HepG2 (cell line): ENCODE results near the gene RHBDL1. TPM values are rescaled to one million over a fixed set of nuclear protein-coding genes. Genes with fewer than 3 reads are reported as not detected.
A peak's percentile ranks its signal among the peaks of the same experiment; 100 is the strongest.

Experiments used
- ATAC-seq: fragments of 200-7000 bp; cut with Tn5 transposase; 3 replicates; pipeline ENCODE4 v1.9.1; 2020; ENCODE audit warnings: mild to moderate bottlenecking, moderate library complexity
- BruUV-seq: library from RNA; stranded (reverse); fragments of 400-500 nt; replicated peaks from 2 replicates; lab custom pipeline; 2021; lab: Mats Ljungman, UMichigan
- CTCF ChIA-PET: fragments of 300-600 bp; formaldehyde crosslinking; extraction: SDS; loops from one replicate; lab custom pipeline; 2021; ENCODE audit warnings: low total read pairs, inconsistent platforms, low intra/inter-chr PET ratio; lab: Yijun Ruan, JAX
- POLR2A ChIA-PET: fragments of 350-600 bp; sonication (Branson Sonifier 250); formaldehyde crosslinking; loops from one replicate; lab custom pipeline; 2020; ENCODE audit warnings: antibody characterized with exemption, inconsistent platforms; lab: Yijun Ruan, JAX
- DNase-seq: peaks from one replicate; pipeline ENCODE4 v3.0.0-alpha.2; 2015; ENCODE audit warnings: low spot score
- FAIRE-seq: peaks from 3 replicates; lab custom pipeline; 2011; peaks lifted over from hg19 to GRCh38; lab: Jason Lieb, UNC
- H2AFZ ChIP-seq: one replicate; pipeline ENCODE4 v1.6.1; 2011; ENCODE audit warnings: low read length, inconsistent platforms
- H3K27ac ChIP-seq: fragments of 300-600 bp; 3 replicates; pipeline ENCODE4 v1.8.0; 2011; ENCODE audit warnings: mixed run types, mild to moderate bottlenecking, mixed read lengths, low read length, inconsistent platforms; ENCODE audit not compliant: insufficient read depth; ENCODE audit errors: extremely low read length
- H3K27me3 ChIP-seq, 2 experiments: fragments of 200-600 bp in 1 of 2; 2 replicates in 1 of 2; 3 replicates in 1 of 2; pipeline versions ENCODE4 v1.6.0 to v1.8.0; 2011; ENCODE audit warnings: low read length in 2 of 2, mild to moderate bottlenecking in 2 of 2, moderate library complexity in 2 of 2, inconsistent platforms in 1 of 2; ENCODE audit not compliant: insufficient read depth in 2 of 2, control insufficient read depth in 1 of 2
- H3K36me3 ChIP-seq, 2 experiments: fragments of 200-600 bp in 1 of 2; replicated peaks in 1 of 2; 2 replicates in 1 of 2; 3 replicates in 1 of 2; pipeline versions ENCODE4 v1.5.1 to v1.8.0; 2011; ENCODE audit warnings: low read length in 2 of 2, inconsistent platforms in 1 of 2; ENCODE audit not compliant: insufficient read depth in 2 of 2, control insufficient read depth in 1 of 2
- H3K4me1 ChIP-seq: 2 replicates; pipeline ENCODE4 v1.5.1; 2012; ENCODE audit warnings: low read length, inconsistent platforms; ENCODE audit not compliant: insufficient read depth
- H3K4me2 ChIP-seq: 2 replicates; pipeline ENCODE4 v1.6.0; 2011; ENCODE audit warnings: low read depth, low read length, inconsistent platforms
- H3K4me3 ChIP-seq, 3 experiments: fragments of 200-600 bp in 1 of 3; sonication (generic), shearing (Covaris generic) in 1 of 3; replicated peaks in 1 of 3; 2 replicates each; pipeline ENCODE4 v1.5.1; 2011 to 2016; ENCODE audit warnings: low read length in 3 of 3, inconsistent platforms in 2 of 3, low read depth in 2 of 3, mild to moderate bottlenecking in 2 of 3, control low read depth in 1 of 3, mixed read lengths in 1 of 3; ENCODE audit not compliant: insufficient read depth in 1 of 3
- H3K79me2 ChIP-seq: one replicate; pipeline ENCODE4 v1.6.1; 2011; ENCODE audit warnings: low read length, inconsistent platforms; ENCODE audit not compliant: insufficient read depth
- H3K9ac ChIP-seq: 2 replicates; pipeline ENCODE4 v1.6.0; 2011; ENCODE audit warnings: mild to moderate bottlenecking, low read depth, low read length, inconsistent platforms; ENCODE audit not compliant: insufficient read depth
- H3K9me3 ChIP-seq: 2 replicates; pipeline ENCODE4 v1.5.1; 2012; ENCODE audit warnings: mild to moderate bottlenecking, low read length
- H4K20me1 ChIP-seq: 2 replicates; pipeline ENCODE4 v1.6.0; 2011; ENCODE audit warnings: inconsistent platforms, mild to moderate bottlenecking, low read length, moderate library complexity; ENCODE audit not compliant: insufficient read depth
- CREM ChIP-seq, 2 experiments: sonication (generic) in 1 of 2; formaldehyde crosslinking in 1 of 2; IDR thresholded peaks; 2 replicates each; pipeline versions ENCODE4 v1.4.0 to v1.6.1; 2016 to 2020; ENCODE audit warnings: antibody characterized with exemption in 1 of 2, mild to moderate bottlenecking in 1 of 2, missing genetic modification reagents in 1 of 2
- GABPA ChIP-seq, 2 experiments: IDR thresholded peaks; 2 replicates each; pipeline ENCODE4 v1.6.1; 2011 to 2016; ENCODE audit warnings: low read depth in 2 of 2, low read length in 1 of 2, missing biosample characterization in 1 of 2, missing genetic modification characterization in 1 of 2
- GMEB2 ChIP-seq: IDR thresholded peaks from 2 replicates; pipeline ENCODE4 v1.6.1; 2016; ENCODE audit warnings: missing biosample characterization, missing genetic modification reagents, low read depth
- MAFK ChIP-seq, 2 experiments: IDR thresholded peaks in 1 of 2; conservative IDR thresholded peaks in 1 of 2; 2 replicates each; pipeline ENCODE4 v1.6.1; 2011; ENCODE audit warnings: improper control_type of control experiment in 2 of 2, low read length in 2 of 2
- MEF2D ChIP-seq: sonication (generic); formaldehyde crosslinking; IDR thresholded peaks from 2 replicates; pipeline ENCODE4 v1.5.1; 2020; ENCODE audit warnings: mild to moderate bottlenecking, missing genetic modification reagents
- NCOA1 ChIP-seq: sonication (generic); formaldehyde crosslinking; IDR thresholded peaks from 2 replicates; pipeline ENCODE4 v1.9.0; 2021; ENCODE audit warnings: missing genetic modification reagents
- NFATC3 ChIP-seq: sonication (generic); formaldehyde crosslinking; IDR thresholded peaks from 2 replicates; pipeline ENCODE4 v1.5.1; 2020; ENCODE audit warnings: mild to moderate bottlenecking, missing genetic modification reagents
- NR2C2 ChIP-seq: sonication (generic); formaldehyde crosslinking; IDR thresholded peaks from 2 replicates; pipeline ENCODE4 v1.4.0; 2020; ENCODE audit warnings: missing genetic modification reagents, mild to moderate bottlenecking, moderate library complexity, borderline replicate concordance
- NR3C1 ChIP-seq: sonication (generic); formaldehyde crosslinking; IDR thresholded peaks from 2 replicates; pipeline ENCODE4 v1.4.0; 2020; ENCODE audit warnings: missing genetic modification reagents
- SP2 ChIP-seq: sonication (generic); formaldehyde crosslinking; IDR thresholded peaks from 2 replicates; pipeline ENCODE4 v1.5.1; 2020; ENCODE audit warnings: mild to moderate bottlenecking, missing genetic modification reagents
- SRY ChIP-seq: sonication (generic); formaldehyde crosslinking; IDR thresholded peaks from 2 replicates; pipeline ENCODE4 v1.8.0; 2022; ENCODE audit warnings: mild to moderate bottlenecking, missing genetic modification reagents
- SUZ12 ChIP-seq: fragments of 150-350 bp; IDR thresholded peaks from 2 replicates; pipeline ENCODE4 v1.6.1; 2014; ENCODE audit warnings: low read depth, low read length
- ZC3H4 ChIP-seq: sonication (generic); formaldehyde crosslinking; IDR thresholded peaks from 2 replicates; pipeline ENCODE4 v1.4.0; 2020; ENCODE audit warnings: missing genetic modification reagents, borderline replicate concordance
- ZIK1 ChIP-seq: sonication (generic); formaldehyde crosslinking; IDR thresholded peaks from 2 replicates; pipeline ENCODE4 v1.5.0; 2020; ENCODE audit warnings: mild to moderate bottlenecking, low read depth, missing genetic modification reagents, borderline replicate concordance
- ZNF616 ChIP-seq: sonication (generic); formaldehyde crosslinking; IDR thresholded peaks from 2 replicates; pipeline ENCODE4 v1.5.0; 2020; ENCODE audit warnings: low read depth, mild to moderate bottlenecking, missing genetic modification reagents
- ZNF687 ChIP-seq: sonication (generic); formaldehyde crosslinking; IDR thresholded peaks from 2 replicates; pipeline ENCODE4 v1.5.1; 2020; ENCODE audit warnings: mild to moderate bottlenecking, missing genetic modification reagents, moderate library complexity
- ZNF691 ChIP-seq: sonication (generic); formaldehyde crosslinking; IDR thresholded peaks from 2 replicates; pipeline ENCODE4 v1.4.0; 2020; ENCODE audit warnings: missing genetic modification reagents, low read depth, mild to moderate bottlenecking, borderline replicate concordance
- WGBS: methylation state at CpG from one replicate; pipeline ENCODE4 v1.1.6; 2017; ENCODE audit warnings: low lambda C conversion rate; 5-methylcytosine and 5-hydroxymethylcytosine counted together
- in situ Hi-C: cut with HindIII; loops from 2 replicates; pipeline ENCODE4 v1.10.0; 2017; ENCODE audit warnings: low pct_unique_long_range_greater_than_20kb; ENCODE audit not compliant: extremely low pct_ligation_motif_present
- intact Hi-C: fragments of 100-400 bp; cut with micrococcal nuclease; formaldehyde crosslinking; loops from one replicate; pipeline ENCODE4 v1.10.0; 2022; ENCODE audit not compliant: unreplicated experiment
- polyA plus RNA-seq, 8 experiments: library from polyadenylated mRNA; depleted of rRNA in 3 of 8; stranded (reverse) in 7 of 8; unstranded in 1 of 8; fragments of >200 nt; fragmentation: Illumina TruSeq in 4 of 8; extraction: Trizol in 4 of 8; gene quantifications; 2 replicates each; pipeline versions ENCODE4 v1.2.1 to v1.2.3, GENCODE V29; 2011 to 2016; ENCODE audit warnings: low read depth in 4 of 8, missing spikeins in 1 of 8, mixed read lengths in 1 of 8; ENCODE audit not compliant: insufficient read depth in 1 of 8
- total RNA-seq, 5 experiments: library from RNA; depleted of rRNA; stranded (reverse); fragments of >200 nt; fragmentation: Illumina TruSeq; extraction: Trizol; gene quantifications; 2 replicates each; pipeline ENCODE4 v1.2.3, GENCODE V29; 2016; ENCODE audit warnings: low read depth in 1 of 5

Gene RHBDL1
- total and polyA plus RNA-seq, 2 of the 13 experiments (the other 11 are each of a cell fraction or from before 2014, with no cell fraction given): 1.8 to 3.8 TPM

- no peak for TF ChIP-seq MEF2D (CRISPR knock-in tag)
- 0 out of 4 replicates have a peak, but pooled peaks of 1 of the 2 experiments have one; percentile 7 for TF ChIP-seq MAFK (conservative IDR thresholded peaks at IDR 0.05 in 1 of 2, IDR thresholded peaks at IDR 0.05 in 1 of 2; ENCODE audit: low read length in 2 of 2)
- TF ChIP-seq CREM (IDR thresholded peaks at IDR 0.05): no peak
- no peak for TF ChIP-seq CREM (CRISPR knock-in tag; IDR thresholded peaks at IDR 0.05)
- TF ChIP-seq NCOA1 (CRISPR knock-in tag): no peak
- TF ChIP-seq NFATC3 (CRISPR knock-in tag): no peak
- no peak for TF ChIP-seq GMEB2 (CRISPR knock-in tag)
- peak; percentile 71; the same call in 1 of the 2 replicates for TF ChIP-seq ZNF687 (CRISPR knock-in tag)
- no peak for TF ChIP-seq NR2C2 (CRISPR knock-in tag)
- no peak for TF ChIP-seq SP2
- TF ChIP-seq GABPA (IDR thresholded peaks at IDR 0.05; ENCODE audit: low read depth, low read length): no peak
- TF ChIP-seq GABPA (CRISPR knock-in tag; IDR thresholded peaks at IDR 0.05; ENCODE audit: low read depth): peak; percentile 34; the same call in 1 of the 2 replicates
- no peak for TF ChIP-seq ZC3H4 (CRISPR knock-in tag)
- no peak for TF ChIP-seq NR3C1
- TF ChIP-seq SRY: 0 out of 2 replicates have a peak, but pooled peaks have one; percentile 3
- TF ChIP-seq ZNF691 (CRISPR knock-in tag): no peak
- TF ChIP-seq ZNF616: no peak
- TF ChIP-seq ZIK1 (CRISPR knock-in tag): no peak
- TF ChIP-seq SUZ12: no peak
- BruUV-seq: no TSS peak
- ChIA-PET POLR2A (interaction anchor here (1.2 to 1.5 kb wide), 2 partner anchors 37 to 74 kb away, joined by 3 read pairs; partner anchors contain the start of genes CHTF18 and RPUSD1), CTCF (interaction anchor here (2.1 kb wide), 1 partner anchor 71 kb away, joined by 13 read pairs; no protein-coding TSS in a partner anchor)
- Histone ChIP-seq H3K4me1 (peaks cover 38% of the 10 kb centered on the region), H2AFZ (no peak overlapping the region), H3K27me3 (peaks cover 2 to 24% of the 10 kb centered on the region in 2 experiments; a peak in 3 of 5 replicates), H3K79me2 (peaks cover 3% of the 10 kb centered on the region), H3K27ac (no peak overlapping the region), H3K9me3 (no peaks in the 10 kb centered on the region), H3K9ac (no peak overlapping the region), H3K36me3 (no peaks in the 10 kb centered on the region), H4K20me1 (peaks cover 5% of the 10 kb centered on the region), H3K4me3 (peak overlapping the region in 2 of 3 experiments; percentile 40 to 66; a peak in 3 of 6 replicates), H3K4me2 (peak overlapping the region; percentile 78)
- in situ Hi-C loops (loop anchor here (5.0 kb wide), 1 partner anchor 73 kb away; the partner anchor contains the start of genes CHTF18 and RPUSD1), intact Hi-C loops (no loop called here)
- ATAC-seq (no peak; the same call in 2 of the 3 replicates), DNase-seq (no peak), FAIRE-seq (no peak)
- 58% methylated on average over 8 of the region's 11 CpGs for WGBS
These were observed 38.6 kb downstream of the RHBDL1 start for GRCh38 chr16:714079-714478.
